HG02885 (cell line): ENCODE results near the gene CABCOCO1.

Experiments used
- ATAC-seq: cut with Tn5 transposase; IDR thresholded peaks from one replicate; pipeline ENCODE4 v1.9.1; 2021; ENCODE audit warnings: mild to moderate bottlenecking; ENCODE audit not compliant: unreplicated experiment, poor library complexity

CABCOCO1 gene

DNA sequence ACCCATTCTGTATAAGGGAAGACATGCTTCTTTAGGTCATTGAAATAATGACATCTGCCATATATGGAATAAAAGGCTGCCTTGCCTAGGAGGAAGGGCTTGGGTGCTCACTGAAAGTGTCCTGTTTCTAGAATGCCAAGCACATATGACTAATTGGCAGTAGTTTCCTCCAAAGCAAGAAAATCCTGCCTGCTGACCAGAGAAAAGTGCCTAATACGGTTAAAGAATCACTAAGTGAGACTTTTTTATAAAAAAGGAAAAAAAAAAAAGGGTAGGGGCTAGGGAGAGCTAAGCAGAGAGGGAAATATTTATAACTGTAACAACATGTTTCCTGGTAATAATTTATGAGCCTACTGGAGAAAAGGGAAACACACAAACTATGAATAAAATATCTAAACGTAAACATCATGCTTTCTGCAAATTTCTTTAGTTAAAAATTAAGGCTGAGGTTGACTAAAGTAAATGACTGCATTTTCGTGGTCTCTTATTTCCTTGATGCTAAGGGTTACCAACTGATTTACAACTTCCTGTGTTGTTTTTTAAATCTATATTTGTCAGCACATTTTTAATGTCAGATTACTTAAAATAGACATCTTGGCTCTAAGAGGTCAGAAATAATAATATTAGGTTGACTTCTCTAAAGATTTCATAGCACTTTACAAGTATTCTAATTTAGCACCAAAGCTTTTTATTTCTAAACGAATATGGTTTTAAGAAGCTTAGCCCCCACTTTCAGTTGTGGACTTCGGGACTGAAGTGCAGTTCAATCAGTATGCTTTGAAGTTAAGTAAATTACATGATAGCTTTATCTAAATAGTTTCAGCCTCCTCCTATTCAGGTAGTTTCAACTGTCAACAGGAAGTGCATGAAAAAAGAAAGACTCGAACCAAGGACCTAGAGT, 89.6 kb downstream of the CABCOCO1 start:
- ATAC-seq: peak; percentile 40

DNA sequence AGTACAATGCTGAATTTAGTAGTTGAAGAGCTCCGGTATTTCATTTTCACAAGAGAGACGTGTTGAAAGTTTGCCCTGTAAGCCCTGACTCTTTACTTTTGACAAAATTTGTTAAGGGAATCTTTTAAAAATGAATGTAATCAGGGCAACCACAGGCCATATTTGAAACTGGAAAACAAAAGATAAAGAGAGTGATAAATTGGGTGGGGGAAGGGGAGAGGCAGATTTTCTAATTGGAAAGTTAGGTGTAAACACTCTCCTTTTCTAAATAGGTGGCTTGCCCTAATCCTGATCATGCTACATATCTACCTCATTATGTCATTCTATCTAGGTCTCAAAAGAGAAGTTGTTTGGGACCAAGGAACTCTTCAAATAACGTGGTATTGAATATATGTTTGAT, 90.7 kb downstream of the CABCOCO1 start:
- no peak for ATAC-seq

DNA sequence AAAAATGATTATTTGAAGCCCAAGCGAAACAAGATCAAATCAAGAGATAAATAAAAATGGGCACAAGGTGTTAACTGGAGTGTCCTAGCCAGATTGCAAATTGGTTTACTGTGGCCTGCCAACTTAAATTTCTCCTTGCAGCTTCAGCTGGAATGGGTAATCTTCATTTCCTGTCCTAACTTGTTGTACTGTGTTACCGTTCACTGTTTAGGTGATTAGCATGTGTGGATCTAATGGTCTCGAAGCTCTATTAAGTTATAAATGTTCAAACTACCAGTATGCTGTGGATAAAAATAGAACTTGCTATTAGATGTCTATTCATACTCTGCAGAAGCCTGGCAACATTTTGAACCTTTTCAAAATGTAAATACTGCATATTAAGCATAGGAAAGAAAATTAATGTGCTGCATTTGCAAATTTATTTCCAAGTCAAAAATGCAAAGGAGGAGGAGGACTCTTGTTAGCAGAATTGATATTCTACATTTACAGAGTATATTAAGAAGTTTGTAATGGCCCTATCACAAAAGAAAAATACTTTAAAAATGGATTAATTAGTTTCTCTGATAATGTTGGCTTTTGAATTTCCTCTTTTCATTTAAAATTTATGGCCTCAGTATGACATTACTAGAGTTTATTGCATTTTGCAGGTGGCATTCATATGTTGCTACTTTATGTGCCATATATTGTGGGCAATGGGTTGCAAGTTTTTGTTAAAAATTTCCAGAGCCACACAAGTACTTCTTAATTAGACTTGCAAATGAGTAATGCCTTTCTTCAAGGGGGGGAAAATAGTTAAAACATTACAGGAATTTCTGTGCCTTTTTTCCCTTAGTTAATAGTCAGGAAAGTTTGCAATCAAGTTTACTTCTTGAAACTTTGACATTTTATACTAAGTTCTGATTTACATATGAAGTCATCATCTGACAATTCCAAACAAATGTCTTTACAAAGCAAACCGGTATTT, 92.1 kb downstream of the CABCOCO1 start:
- no peak for ATAC-seq

DNA sequence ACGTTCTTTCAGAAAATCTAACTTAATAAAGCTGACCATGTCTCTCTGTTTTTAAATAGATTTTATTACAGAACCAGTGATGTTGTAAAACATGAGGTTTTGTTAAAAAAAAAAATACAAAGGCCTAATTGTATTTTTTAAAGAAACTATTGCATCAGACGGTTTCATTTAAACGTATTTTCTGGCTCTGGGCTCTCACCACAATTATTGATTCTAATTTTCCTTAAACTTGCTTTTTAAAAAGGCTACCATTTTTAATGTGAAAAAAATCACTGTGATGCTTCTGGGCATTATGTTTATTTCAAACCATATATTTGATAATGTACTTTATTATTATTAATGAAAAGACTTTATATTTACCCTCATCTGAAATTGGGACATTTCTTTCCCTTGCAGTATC, 94.3 kb downstream of the CABCOCO1 start:
- ATAC-seq: no peak

GRCh38 chr10:61757525-61758397, 95.0 kb downstream of the CABCOCO1 start:
- ATAC-seq: no peak

- ATAC-seq: no peak
Observed at GRCh38 chr10:61758433-61758832, 95.7 kb downstream of the CABCOCO1 start.

DNA sequence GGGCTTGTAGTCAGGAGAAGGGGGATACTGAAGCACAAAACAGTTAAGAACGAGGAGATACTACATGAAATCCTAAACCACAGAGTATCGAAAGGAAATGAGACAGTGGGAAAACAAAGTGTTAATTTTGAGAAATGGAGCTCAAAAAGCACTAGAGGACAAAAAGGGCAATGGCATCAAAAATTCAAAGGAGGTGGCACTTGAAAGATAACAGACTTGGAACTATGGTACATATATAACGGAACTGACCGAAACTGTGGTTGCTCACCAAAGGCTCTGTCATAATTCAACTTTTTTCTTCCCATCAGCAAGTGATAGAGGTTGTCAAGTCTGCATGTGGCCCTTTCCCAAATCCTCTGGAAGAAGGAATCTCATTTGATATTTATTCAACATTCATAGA, 97.0 kb downstream of the CABCOCO1 start:
- ATAC-seq: no peak

GRCh38 chr10:61760943-61761824, 98.5 kb downstream of the CABCOCO1 start:
- no peak for ATAC-seq

- ATAC-seq: no peak
Observed at GRCh38 chr10:61761825-61762217, 99.1 kb downstream of the CABCOCO1 start.

DNA sequence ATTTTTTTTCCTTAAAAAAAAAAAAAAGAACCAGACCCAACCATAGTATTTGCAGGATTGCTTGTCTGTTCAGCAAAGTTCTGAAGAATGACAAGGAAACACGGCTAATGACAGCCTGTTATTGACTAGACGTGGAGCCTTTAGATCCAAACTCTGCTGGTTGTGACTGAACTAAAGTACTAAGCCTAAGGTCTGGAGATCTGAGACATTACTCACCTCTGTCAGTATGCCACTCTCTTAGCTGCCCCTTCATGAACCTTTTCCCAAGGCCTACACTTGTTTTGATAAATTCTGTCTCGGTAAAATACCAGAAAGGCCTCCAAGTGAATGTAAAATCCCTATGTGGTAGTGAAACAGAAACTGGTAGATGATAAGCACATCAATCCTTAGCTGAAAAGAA, 101.0 kb downstream of the CABCOCO1 start:
- ATAC-seq: no peak

- no peak for ATAC-seq
Observed at GRCh38 chr10:61764486-61764885, 101.8 kb downstream of the CABCOCO1 start.

DNA sequence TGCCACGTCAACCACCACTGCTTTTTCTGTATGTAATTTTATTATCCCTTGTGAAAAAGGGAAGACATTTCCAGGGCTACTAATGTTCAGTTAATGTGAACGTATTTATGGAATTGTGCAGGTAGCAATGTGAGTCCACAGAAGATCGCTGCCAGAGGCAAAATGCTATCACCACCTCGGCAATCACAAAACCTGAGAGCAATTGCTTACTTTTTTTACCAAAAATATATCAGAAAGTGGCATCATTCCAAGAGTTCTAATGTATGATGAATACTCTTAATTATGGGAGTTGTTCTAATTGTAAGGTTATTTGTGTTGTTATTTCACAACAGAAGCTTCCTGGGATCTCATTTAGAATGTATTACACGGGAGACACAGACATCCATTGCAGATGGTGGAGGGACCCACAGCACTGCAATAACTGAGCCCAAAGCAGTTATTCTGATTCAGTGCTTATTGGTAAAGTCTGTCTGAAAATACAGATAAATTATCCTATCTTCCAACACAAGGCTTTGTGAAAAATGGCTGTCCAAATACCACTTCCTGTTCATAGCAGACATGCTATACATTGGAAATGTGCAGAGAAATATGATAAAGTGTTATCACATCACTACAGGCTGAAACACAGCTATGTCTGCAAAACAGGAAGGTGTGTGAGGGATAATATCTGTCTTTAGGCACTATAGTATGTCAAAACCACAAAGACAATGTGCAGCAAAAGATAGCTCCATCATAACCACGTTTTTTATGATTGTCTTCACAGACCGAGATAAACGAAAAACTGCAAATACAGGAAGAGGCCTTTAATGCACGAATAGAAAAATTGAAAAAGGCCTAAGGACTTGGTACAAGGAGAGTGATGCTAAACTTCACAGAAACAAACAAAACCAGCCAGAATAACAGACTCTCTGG, 102.7 kb downstream of the CABCOCO1 start:
- no peak for ATAC-seq

- ATAC-seq: no peak
Observed at GRCh38 chr10:61766927-61767326, 104.2 kb downstream of the CABCOCO1 start.

GRCh38 chr10:61774031-61774430, 111.3 kb downstream of the CABCOCO1 start:
- ATAC-seq: no peak

DNA sequence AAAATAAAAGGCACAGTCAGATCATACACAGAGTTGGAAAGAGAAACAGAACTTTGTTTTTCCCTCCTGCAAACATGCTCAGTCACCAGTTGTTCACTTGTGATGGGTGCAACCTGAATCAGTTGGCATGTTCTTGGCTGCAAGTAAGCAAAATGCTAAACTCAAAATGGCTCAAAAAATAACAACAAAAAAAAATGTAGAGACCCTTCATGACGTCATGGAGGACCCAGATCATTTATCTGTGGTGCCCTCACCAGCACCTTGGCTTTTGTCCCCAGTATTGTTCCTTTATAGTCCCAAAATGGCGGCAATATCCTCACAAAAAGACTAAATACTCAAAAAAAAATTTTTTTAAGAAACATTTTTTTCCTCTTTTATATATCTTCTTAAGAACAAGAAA, 112.4 kb downstream of the CABCOCO1 start:
- no peak for ATAC-seq

GRCh38 chr10:61776615-61777266, 114.0 kb downstream of the CABCOCO1 start:
- ATAC-seq: no peak

DNA sequence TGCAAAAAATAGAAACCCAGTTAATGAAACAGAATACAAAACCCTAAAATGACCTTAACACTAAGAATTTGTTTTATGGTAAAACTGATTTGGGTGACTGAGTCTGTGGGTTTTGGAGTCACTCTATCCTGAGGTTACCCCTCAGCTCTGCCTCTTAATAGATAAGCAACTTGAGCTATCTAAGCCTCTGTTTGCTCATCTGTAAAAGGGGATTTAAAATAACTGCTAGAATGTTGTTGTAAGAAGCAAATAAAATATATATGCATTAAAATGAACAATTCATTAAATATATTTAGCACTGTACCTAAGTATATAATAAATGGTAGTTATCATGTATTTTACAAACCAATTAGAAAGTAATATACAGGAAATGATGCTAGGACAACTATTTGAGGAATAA, 115.4 kb downstream of the CABCOCO1 start:
- ATAC-seq: no peak

DNA sequence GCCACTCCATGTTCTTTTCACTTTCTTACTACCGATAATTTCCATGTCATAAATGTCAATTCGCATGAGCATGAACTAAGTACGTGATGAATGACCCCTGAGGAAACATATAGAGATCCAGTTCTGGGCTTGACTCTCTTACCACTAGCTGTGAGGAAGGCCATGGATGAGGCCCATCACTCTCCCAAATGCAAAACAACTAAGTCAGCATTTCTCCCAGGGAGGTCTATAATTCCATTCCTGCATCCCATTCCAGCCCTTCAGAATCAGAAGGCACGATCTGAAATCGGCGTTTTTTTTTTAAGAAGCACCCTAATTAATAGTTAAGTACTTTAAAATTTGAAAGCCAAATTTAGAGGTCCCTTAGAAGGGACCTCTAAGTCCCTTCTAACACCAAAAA, 116.5 kb downstream of the CABCOCO1 start:
- ATAC-seq: no peak
